GM19452 (cell line): Measurements from ENCODE around the gene OPN1MW.
"Not testable (repeated sequence)": the region's sequence is repeated elsewhere in the genome, so short reads cannot be mapped to it uniquely, and the experiment has no call there.

Experiments
- ATAC-seq: cut with Tn5 transposase; IDR thresholded peaks from one replicate; pipeline ENCODE4 v1.9.1; 2021; ENCODE audit not compliant: unreplicated experiment

OPN1MW gene

DNA sequence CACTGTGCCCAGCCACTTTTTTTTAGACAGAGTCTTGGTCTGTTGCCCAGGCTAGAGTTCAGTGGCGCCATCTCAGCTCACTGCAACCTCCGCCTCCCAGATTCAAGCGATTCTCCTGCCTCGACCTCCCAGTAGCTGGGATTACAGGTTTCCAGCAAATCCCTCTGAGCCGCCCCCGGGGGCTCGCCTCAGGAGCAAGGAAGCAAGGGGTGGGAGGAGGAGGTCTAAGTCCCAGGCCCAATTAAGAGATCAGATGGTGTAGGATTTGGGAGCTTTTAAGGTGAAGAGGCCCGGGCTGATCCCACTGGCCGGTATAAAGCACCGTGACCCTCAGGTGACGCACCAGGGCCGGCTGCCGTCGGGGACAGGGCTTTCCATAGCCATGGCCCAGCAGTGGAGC lies at the start of gene OPN1MW:
Gene OPN1MW (plus strand): TSS at position 301 of the 400 bp plus-strand sequence. CDS start 82 bp downstream, at position 383.
- not testable (repeated sequence) for ATAC-seq

DNA sequence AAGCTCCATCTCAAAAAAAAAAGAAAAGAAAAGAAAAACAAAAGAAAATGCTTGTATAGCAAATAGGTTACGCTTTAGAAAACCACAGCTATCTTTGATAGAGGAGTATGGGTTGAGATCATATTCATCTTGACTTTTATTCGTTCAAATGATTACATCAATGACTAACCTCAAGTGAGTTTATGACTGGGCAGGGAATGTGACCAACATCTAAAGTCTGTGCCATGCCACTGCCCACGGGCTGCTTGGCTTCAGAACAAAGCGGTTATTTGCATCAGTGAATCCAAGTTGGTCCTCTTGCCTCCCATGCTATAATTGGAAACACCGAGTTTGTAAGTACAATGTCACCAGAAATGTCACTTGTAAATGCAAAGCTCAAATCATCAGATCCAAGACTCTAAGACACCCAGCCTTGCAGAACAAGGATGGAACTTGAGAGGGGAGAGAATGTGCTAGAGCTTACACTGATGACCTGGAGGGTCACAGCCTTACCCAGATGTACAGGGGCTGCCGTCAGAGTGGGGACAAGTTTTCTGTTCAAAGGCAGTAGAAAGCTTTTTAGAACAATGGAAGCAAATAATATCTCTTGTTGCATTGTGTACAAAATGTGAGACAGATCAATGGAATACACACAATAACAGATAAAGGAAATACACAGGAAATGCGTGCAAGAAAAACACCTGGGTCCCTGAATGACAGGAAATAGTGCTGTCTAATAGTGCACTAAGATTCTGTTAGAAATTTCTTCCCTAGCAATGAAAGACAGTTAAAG lies 46.8 kb upstream of the OPN1MW start:
- no peak for ATAC-seq

DNA sequence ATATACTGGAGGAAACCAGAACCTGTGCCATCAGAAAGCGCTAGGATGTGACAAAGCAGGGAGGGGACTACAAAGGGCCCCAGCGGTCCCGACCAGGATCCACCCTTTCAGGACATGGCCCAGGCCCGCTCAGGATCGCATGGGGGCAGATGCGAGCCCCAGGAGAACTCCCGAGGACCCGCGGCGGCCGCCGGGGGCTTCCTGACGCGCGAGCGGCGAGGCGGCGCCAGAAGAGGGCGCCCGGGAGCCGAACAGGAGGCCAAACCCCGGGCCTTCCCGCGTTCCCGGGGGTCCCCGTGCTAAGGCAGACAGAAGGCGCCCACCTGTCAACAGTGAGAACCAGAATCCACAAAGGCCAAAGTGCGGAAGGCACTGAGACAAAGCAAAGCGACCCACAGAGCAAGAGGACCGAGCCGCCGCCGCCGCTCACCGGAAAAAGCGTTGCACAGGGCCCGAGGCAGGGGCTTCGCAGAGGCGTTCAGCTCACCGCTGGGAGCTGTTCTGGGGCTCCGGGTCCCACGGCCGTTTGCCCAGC lies 45.7 kb upstream of the OPN1MW start:
- no peak for ATAC-seq

DNA sequence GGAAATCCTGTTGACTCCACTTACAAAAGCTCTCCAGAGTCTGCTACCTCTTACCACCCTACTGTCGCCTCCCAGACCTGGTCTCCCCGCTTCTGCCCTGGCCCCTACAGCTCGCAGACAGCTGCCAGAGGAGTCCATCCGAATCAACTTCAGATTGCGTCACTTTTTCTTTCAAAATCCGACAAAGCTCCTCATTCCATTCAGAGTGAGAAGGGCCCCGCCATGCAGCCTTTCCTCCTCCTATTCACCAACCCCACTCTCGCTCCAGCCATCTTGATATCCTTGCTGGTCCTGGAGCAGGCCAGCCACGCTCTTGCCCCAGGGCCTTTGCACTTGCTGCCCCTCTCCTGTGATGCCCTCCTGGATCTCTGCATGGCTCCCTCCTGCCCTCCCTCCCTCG lies 43.5 kb upstream of the OPN1MW start:
- no peak for ATAC-seq

DNA sequence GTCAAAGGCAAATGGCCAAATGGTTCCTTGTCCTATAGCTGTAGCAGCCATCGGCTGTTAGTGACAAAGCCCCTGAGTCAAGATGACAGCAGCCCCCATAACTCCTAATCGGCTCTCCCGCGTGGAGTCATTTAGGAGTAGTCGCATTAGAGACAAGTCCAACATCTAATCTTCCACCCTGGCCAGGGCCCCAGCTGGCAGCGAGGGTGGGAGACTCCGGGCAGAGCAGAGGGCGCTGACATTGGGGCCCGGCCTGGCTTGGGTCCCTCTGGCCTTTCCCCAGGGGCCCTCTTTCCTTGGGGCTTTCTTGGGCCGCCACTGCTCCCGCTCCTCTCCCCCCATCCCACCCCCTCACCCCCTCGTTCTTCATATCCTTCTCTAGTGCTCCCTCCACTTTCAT lies 42.2 kb upstream of the OPN1MW start:
- ATAC-seq = no peak

DNA sequence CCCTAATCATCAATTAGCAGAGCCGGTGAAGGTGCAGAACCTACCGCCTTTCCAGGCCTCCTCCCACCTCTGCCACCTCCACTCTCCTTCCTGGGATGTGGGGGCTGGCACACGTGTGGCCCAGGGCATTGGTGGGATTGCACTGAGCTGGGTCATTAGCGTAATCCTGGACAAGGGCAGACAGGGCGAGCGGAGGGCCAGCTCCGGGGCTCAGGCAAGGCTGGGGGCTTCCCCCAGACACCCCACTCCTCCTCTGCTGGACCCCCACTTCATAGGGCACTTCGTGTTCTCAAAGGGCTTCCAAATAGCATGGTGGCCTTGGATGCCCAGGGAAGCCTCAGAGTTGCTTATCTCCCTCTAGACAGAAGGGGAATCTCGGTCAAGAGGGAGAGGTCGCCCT lies 41.7 kb upstream of the OPN1MW start:
- no peak for ATAC-seq

DNA sequence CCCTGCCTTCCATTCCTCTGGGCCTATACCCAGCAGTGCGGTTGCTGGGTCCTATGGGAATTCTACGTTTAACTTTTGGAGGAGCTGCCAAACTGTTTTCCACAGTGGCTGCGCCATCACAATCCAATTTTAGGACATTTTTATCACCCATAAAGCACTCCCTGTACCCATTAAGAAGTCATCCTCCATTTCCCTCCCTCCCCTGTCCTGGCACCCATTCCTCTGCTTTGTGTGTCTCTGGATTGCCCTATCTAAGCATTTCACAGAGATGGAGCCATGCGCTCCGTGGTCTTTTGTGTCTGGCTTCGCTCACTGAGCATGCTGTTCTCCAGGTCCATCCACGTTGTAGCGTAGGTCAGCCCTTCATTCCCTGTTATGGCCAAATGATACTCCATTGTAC lies 40.0 kb upstream of the OPN1MW start:
- ATAC-seq = no peak

DNA sequence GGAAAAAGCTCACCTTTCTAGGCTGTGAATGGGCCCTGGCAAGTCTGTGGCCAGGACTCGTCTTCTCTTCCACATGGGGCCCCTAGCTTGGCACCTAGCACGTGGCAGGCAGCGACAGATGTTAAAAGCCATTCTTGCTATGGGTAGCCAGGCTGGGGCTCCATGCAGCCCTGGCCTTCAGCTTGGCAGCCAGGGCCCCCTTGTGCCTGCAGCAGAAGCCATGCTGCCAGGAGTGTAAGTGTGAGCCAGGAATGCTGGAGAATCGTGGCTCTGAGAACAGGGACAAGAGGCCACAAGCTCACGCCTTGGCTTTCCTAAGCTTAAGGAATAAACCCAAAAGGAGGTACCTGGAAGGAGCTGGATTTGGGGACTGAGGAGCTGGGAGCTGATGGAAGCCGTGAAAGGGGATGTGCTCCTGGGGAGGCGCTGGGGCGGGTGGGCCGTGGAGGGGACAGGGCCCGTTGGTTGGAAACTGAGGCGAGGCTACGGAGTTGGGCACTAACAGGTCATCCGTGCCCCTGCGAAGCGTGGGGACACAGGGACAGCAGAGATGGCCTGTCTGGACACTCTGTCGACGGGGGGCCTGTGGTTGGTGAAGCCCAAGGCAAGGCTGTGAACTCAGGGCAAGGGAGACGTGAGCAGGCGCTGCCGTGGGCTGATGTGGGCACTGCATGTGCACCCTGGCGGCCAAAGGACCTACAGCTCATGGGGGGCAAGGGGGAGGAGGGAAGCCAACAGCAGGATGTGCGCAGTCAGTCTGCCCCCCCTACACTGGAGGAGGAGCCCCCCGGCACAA lies 39.2 kb upstream of the OPN1MW start:
- ATAC-seq = no peak

DNA sequence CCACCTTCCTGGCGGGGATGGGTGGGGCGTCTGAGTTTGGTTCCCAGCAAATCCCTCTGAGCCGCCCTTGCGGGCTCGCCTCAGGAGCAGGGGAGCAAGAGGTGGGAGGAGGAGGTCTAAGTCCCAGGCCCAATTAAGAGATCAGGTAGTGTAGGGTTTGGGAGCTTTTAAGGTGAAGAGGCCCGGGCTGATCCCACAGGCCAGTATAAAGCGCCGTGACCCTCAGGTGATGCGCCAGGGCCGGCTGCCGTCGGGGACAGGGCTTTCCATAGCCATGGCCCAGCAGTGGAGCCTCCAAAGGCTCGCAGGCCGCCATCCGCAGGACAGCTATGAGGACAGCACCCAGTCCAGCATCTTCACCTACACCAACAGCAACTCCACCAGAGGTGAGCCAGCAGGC lies 38.4 kb upstream of the OPN1MW start, which contains the start of gene OPN1LW:
Gene OPN1LW (plus strand): TSS at position 234 of the 400 bp plus-strand sequence. CDS start 41 bp downstream, at position 275.
- not testable (repeated sequence) for ATAC-seq

DNA sequence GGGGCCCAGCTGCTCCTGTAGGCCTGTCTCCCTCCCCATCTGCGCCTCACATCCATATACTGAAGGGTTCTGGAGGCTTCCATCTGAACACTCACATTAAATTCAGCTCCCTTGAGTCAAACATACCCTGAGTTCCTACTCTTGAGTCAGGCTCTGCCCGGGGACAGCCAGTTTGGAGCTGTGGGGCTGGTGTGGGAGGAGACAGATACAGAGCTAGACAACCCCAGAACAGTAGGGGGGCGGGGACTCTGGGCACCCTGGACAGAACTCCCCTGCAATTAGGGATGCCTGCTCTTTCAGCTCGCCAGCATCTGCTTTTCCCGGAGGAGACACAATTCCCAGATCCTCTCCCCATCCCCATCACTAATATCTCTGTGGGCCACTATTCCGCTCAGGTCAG lies 31.4 kb upstream of the OPN1MW start:
- ATAC-seq = not testable (repeated sequence)

DNA sequence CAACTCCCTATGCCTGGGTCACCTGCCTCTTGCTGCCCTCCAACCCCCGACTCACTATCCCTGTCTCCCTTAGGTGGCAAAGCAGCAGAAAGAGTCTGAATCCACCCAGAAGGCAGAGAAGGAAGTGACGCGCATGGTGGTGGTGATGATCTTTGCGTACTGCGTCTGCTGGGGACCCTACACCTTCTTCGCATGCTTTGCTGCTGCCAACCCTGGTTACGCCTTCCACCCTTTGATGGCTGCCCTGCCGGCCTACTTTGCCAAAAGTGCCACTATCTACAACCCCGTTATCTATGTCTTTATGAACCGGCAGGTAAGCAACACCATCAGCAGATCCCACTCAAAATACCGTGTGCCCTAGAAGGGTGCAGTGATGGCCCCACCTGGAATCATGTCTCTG lies 26.2 kb upstream of the OPN1MW start:
- not testable (repeated sequence) for ATAC-seq

DNA sequence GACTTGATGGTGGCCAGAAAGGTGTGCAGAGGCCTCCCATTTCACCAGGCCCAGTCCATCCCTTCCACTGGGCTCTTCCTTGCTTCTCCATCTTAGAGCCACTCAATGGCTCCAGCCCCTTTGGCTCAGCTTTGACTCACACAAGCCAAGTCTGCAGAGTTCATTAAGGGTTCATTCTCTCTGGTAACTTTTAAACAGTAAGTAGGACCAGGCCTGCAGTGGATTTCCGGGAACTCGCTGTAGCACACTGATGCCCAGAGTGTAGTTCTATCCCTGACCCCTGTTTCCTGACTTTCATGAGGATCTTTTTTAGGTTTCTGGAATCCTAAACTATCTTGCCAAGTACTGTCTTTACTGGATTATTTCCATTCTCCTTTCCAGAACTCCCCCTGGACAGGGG lies 25.2 kb upstream of the OPN1MW start:
- not testable (repeated sequence) for ATAC-seq

DNA sequence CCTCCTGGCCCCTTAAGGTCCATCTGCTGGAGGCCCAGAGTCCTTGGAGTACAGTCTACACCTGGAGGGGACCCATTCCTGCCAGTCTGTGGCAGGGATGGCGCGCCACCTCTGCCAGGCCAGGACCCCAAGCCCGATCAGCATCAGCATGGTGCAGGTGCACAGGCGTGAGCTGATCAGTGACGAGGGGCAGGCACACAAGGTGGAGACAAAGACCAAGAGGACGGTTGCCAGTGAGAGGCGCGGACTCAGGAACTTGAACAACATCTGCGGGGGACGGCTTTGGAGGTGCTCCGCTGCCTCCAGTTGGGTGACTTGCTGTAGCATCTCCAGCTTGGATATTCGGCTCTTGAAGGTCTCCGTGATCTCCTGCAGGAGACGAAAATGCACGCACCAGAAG lies 23.1 kb upstream of the OPN1MW start:
- not testable (repeated sequence) for ATAC-seq

DNA sequence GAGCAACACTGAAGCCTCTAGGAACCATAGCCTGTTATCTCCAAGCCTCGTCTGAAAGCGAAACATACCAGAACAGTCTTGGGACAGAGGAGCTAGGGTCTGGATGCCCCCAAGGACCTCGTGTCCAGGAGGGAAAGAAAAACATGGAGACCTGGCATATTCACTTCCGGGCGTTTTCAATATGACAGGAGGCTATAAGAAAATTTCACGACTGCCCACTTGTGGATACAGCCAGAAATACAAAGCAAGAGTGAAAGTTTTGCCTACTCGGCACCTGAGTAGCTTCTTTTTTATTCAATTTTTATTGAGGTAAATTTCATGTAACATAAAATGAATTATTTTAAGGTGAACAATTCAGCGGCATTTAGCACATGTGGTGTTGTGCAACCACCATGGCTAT lies 17.5 kb upstream of the OPN1MW start:
- ATAC-seq = not testable (repeated sequence)

DNA sequence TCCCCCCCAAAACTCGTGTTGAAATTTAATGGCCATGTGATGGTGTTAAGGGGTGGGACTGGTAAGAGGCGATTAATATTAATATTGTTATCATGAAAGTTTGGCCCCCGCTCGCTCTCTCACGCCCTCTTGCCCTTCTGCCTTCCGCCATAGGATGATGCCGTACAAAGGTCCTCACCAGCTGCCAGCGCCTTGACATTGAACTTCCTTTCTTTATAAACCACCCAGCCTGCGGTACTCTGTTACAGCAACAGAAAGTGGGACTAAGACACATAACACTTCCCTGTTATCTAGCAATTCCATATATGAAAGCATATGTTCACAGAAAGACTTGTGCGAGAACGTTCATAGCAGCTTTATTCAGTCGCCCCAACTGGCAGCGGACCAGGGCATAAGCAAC lies 14.0 kb upstream of the OPN1MW start:
- ATAC-seq = not testable (repeated sequence)

DNA sequence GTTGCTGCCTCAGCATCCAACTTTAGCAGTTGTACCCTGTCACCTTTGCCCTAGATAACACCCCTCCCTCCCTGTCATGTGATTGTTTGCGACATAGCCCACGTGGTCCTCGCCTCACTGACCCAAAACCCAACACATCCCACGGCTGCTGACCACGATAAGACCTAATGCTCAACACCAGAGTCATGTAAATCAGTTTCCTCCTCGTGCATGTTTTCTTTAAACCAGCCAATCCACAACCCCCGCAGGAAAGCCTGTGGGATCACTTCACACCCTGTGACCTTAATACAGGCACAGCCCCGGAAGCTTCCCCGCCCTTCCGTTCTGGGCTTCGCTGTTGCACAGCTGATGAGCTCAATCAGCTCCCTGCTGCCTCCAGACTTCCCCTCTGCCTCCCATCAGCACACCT lies 9.9 kb upstream of the OPN1MW start:
- peak; percentile 84 for ATAC-seq

DNA sequence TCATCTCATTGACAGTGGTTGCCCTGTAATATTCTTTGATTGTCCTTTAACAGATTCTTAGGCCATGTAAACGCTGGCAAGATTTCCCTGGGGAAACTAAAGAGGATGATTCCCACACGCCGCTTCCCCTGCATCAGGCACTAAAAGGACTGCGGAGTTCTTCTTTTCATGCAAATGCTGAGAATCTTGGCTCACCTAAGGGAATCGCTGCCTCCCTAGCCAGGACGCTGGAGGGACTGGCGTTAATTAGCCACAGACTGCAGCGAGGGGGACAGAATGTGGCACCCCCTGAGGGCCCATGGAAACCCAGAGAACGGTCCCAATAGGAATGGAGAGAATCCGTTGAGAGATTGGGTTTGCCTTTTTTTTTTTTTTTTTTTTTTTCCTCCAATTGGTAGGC lies 8.0 kb upstream of the OPN1MW start:
- not testable (repeated sequence) for ATAC-seq

DNA sequence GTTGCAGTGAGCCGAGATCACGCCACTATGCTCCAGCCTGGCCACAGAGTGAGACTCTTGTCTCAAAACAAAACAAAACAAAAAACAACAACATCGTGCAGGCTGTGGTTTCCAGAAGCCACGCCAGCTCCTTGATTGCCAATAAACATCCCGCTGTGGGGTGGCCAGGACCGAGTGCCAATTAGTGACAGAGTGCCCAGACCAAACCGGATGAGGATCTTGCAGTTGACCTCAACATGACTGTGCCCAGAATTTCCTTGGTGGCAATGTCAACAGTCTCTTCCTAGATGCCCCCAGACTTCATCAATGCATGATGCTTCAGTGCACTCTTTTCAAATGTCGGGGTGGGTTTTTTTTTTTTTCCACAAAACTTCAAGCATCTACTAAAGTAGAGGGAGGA lies 1.4 kb downstream of the OPN1MW start:
- ATAC-seq = not testable (repeated sequence)

DNA sequence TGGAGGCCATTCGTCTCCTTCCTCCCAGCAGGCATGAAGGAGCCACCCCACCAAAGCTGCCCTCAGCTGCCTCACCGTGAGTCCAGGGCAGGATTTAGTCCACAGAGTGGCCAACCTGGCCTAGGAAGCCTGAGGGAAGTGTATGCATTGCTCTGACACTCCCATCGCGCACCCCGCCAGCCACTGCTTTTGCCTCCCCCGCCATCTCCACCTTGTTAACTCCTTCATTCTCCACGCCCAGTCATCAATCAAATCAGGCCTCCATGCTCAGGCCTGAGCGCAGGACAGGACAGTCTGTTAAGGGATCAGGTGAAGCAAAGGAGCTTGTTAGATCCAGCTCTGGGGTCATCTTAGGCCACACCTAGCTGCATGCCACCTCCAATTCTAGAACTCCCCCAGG lies 10.4 kb downstream of the OPN1MW start:
- not testable (repeated sequence) for ATAC-seq

DNA sequence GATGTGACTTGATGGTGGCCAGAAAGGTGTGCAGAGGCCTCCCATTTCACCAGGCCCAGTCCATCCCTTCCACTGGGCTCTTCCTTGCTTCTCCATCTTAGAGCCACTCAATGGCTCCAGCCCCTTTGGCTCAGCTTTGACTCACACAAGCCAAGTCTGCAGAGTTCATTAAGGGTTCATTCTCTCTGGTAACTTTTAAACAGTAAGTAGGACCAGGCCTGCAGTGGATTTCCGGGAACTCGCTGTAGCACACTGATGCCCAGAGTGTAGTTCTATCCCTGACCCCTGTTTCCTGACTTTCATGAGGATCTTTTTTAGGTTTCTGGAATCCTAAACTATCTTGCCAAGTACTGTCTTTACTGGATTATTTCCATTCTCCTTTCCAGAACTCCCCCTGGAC lies 11.9 kb downstream of the OPN1MW start:
- not testable (repeated sequence) for ATAC-seq

DNA sequence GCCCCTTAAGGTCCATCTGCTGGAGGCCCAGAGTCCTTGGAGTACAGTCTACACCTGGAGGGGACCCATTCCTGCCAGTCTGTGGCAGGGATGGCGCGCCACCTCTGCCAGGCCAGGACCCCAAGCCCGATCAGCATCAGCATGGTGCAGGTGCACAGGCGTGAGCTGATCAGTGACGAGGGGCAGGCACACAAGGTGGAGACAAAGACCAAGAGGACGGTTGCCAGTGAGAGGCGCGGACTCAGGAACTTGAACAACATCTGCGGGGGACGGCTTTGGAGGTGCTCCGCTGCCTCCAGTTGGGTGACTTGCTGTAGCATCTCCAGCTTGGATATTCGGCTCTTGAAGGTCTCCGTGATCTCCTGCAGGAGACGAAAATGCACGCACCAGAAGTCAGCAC lies 14.1 kb downstream of the OPN1MW start:
- not testable (repeated sequence) for ATAC-seq
